Measurements from ENCODE around the gene MATK. TPM values are rescaled to one million over a fixed set of nuclear protein-coding genes. Genes with fewer than 3 reads are reported as not detected.

The MATK gene
- total RNA-seq, 1 donor from 2014 or later: not detected

DNA sequence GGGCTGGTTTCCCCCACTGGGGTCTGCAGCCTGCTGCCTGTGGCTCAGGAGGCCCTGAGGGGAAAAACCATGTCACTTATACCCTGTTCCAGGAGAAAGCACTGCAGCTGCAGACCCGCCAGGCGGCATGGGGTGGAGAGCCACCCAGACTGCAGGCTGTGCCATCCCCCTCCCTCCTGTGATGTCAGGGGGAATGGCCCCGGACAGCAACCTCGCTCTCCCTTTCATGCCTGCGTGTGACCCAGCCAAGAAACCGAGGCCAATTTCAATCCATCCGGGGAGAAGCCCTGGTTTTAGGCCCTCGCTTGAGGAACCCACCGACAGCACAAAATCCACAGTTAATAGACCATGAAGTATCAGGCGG, 37.2 kb upstream of the MATK start:
- no peak for DNase-seq (ENCODE audit: low read depth)
- H3K27ac ChIP-seq (ENCODE audit: low read depth, low read length): no peak overlapping the region
- no peak overlapping the region for H3K4me3 ChIP-seq (ENCODE audit: insufficient read depth, low read depth, low read length)
- Mint-ChIP-seq H3K4me1 (ENCODE audit: low read depth, unreplicated experiment) (peaks cover 1% of the 10 kb centered on the region), H3K27ac (ENCODE audit: unreplicated experiment) (no peak overlapping the region), H3K36me3 (ENCODE audit: low read depth, unreplicated experiment) (no peaks in the 10 kb centered on the region), H3K27me3 (ENCODE audit: low read depth, unreplicated experiment) (peaks cover 29% of the 10 kb centered on the region), H3K9me3 (ENCODE audit: unreplicated experiment) (no peaks in the 10 kb centered on the region), H3K4me3 (ENCODE audit: unreplicated experiment) (no peak overlapping the region)
- H4K20me1 ChIP-seq (ENCODE audit: insufficient read depth, low read length): no peaks in the 10 kb centered on the region
- H3K4me1 ChIP-seq (ENCODE audit: insufficient read depth, low read length): peaks cover 4% of the 10 kb centered on the region
- H3K27me3 ChIP-seq (ENCODE audit: insufficient read depth, low read length): peaks cover 6% of the 10 kb centered on the region
- no peak overlapping the region for H3K9ac ChIP-seq (ENCODE audit: low read length)
- H3K9me3 ChIP-seq (ENCODE audit: insufficient read depth, low read depth, low read length): no peaks in the 10 kb centered on the region
- no peaks in the 10 kb centered on the region for H3K79me2 ChIP-seq (ENCODE audit: insufficient read depth, low read length)
- TF ChIP-seq, protein P1, sequence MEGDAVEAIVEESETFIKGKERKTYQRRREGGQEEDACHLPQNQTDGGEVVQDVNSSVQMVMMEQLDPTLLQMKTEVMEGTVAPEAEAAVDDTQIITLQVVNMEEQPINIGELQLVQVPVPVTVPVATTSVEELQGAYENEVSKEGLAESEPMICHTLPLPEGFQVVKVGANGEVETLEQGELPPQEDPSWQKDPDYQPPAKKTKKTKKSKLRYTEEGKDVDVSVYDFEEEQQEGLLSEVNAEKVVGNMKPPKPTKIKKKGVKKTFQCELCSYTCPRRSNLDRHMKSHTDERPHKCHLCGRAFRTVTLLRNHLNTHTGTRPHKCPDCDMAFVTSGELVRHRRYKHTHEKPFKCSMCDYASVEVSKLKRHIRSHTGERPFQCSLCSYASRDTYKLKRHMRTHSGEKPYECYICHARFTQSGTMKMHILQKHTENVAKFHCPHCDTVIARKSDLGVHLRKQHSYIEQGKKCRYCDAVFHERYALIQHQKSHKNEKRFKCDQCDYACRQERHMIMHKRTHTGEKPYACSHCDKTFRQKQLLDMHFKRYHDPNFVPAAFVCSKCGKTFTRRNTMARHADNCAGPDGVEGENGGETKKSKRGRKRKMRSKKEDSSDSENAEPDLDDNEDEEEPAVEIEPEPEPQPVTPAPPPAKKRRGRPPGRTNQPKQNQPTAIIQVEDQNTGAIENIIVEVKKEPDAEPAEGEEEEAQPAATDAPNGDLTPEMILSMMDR (IDR thresholded peaks at IDR 0.05; ENCODE audit: insufficient read depth, low read depth, low read length): no peak
- no peak for TF ChIP-seq EZH2 (IDR thresholded peaks at IDR 0.05; ENCODE audit: insufficient read depth, low read length)
- no peak overlapping the region for H3K4me2 ChIP-seq (ENCODE audit: low read length)
- no peak overlapping the region for H2AFZ ChIP-seq (ENCODE audit: low read depth, low read length)
- FAIRE-seq: no peak
- H3K36me3 ChIP-seq (ENCODE audit: insufficient read depth, low read length): no peaks in the 10 kb centered on the region

DNA sequence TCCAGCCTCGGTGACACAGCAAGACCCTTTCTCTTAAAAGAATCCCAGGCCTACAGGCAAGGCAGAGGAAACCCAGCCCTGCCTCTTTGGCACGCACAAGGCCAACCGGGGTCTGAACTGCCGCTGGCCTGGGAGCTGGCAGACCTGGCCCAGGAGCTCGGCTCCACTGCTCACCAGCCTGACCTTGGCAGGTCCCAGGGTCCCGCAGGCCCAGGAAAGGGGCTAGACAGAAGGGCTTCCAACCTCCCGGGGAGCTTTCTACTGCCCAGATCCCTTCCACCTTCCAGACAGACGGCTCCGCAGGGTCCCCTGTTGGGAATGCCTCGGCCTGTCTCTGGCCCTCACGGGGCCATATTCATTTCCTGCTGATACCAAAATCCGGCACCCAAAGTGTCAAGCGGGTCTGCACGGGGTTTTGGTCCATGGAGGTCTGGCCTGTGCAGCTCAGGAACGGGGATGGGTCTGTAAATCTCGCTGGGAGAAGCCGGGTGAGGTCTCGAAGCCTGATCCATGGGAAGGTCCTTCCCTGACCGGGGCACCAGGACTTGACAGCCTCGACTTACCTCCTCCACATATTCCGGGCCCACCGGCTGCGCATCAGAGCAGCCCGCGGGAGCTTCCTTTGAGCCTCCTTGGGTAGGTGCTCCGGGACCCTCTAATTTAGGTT, 36.6 kb upstream of the MATK start:
- no peaks in the 10 kb centered on the region for H3K36me3 Mint-ChIP-seq (ENCODE audit: low read depth, unreplicated experiment)

More for the DNA sequence above, 36.6 kb upstream of the MATK start:
- no peaks in the 10 kb centered on the region for H4K20me1 ChIP-seq (ENCODE audit: insufficient read depth, low read length)
- peaks cover 7% of the 10 kb centered on the region for H3K4me1 ChIP-seq (ENCODE audit: insufficient read depth, low read length)
- no peak overlapping the region for H2AFZ ChIP-seq (ENCODE audit: low read depth, low read length)
- no peaks in the 10 kb centered on the region for H3K79me2 ChIP-seq (ENCODE audit: insufficient read depth, low read length)
- Mint-ChIP-seq H3K27ac (ENCODE audit: unreplicated experiment) (no peak overlapping the region), H3K4me1 (ENCODE audit: low read depth, unreplicated experiment) (peaks cover 3% of the 10 kb centered on the region), H3K27me3 (ENCODE audit: low read depth, unreplicated experiment) (peaks cover 25% of the 10 kb centered on the region), H3K9me3 (ENCODE audit: unreplicated experiment) (no peaks in the 10 kb centered on the region), H3K4me3 (ENCODE audit: unreplicated experiment) (no peak overlapping the region)
- H3K4me2 ChIP-seq (ENCODE audit: low read length): no peak overlapping the region
- no peak for FAIRE-seq
- H3K9me3 ChIP-seq (ENCODE audit: insufficient read depth, low read depth, low read length): no peaks in the 10 kb centered on the region
- H3K4me3 ChIP-seq (ENCODE audit: insufficient read depth, low read depth, low read length): no peak overlapping the region
- no peak overlapping the region for H3K9ac ChIP-seq (ENCODE audit: low read length)
- H3K36me3 ChIP-seq (ENCODE audit: insufficient read depth, low read length): no peaks in the 10 kb centered on the region
- H3K27ac ChIP-seq (ENCODE audit: low read depth, low read length): no peak overlapping the region
- TF ChIP-seq, protein P1 (IDR thresholded peaks at IDR 0.05; ENCODE audit: insufficient read depth, low read depth, low read length): no peak
- no peak for TF ChIP-seq EZH2 (IDR thresholded peaks at IDR 0.05; ENCODE audit: insufficient read depth, low read length)
- H3K27me3 ChIP-seq (ENCODE audit: insufficient read depth, low read length): peaks cover 6% of the 10 kb centered on the region
- DNase-seq (ENCODE audit: low read depth): no peak
